Thyroid gland (tissue), 4 donors: ENCODE results near the gene SLC17A9.

Experiments
- CTCF ChIP-seq, 6 experiments: fragments of 200-600 bp in 3 of 6; fragments of 450-650 bp in 3 of 6; sonication (generic) in 3 of 6; IDR thresholded peaks; one replicate each; pipeline ENCODE4 v1.5.1; 2016 to 2019; ENCODE audit warnings: antibody characterized with exemption in 6 of 6, mild to moderate bottlenecking in 2 of 6, inconsistent platforms in 1 of 6, moderate library complexity in 1 of 6
- POLR2A ChIP-seq, 2 donors: fragments of 450-650 bp; IDR thresholded peaks; one replicate each; pipeline ENCODE4 v1.6.1; 2017; ENCODE audit warnings: antibody characterized with exemption in 2 of 2, mild to moderate bottlenecking in 2 of 2, moderate library complexity in 1 of 2

- TF ChIP-seq POLR2A (IDR thresholded peaks at IDR 0.05): no peak
- no peak for TF ChIP-seq CTCF (IDR thresholded peaks at IDR 0.05)
Measured at GRCh38 chr20:62975251-62975760, 22.8 kb downstream of the SLC17A9 start.
